HG03432 (cell line): ENCODE data around the gene GPX1.
"Not testable (repeated sequence)": the region's sequence is repeated elsewhere in the genome, so short reads cannot be mapped to it uniquely, and the experiment has no call there.

Experiments used
- ATAC-seq: cut with Tn5 transposase; IDR thresholded peaks from one replicate; pipeline ENCODE4 v1.9.1; 2021; ENCODE audit warnings: mild to moderate bottlenecking, moderate library complexity; ENCODE audit not compliant: unreplicated experiment

GPX1 gene

DNA sequence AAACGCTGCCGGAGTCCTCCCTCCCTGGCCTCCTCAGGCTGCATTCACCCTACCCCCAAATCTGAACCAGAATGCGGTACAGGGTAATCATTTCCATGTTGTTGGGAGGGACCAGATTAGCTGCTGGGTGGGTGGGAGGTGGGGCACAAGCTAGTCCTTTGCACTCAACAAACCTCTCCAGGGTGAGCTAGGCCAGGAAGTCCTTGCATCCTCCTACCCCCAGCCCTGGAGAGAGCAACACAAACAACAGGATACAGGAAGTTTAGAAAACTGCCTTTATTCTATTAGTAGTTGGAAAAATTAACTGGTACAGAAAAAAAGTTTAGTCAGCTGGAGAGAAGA lies 702 bp upstream of the GPX1 start:
- no peak for ATAC-seq

DNA sequence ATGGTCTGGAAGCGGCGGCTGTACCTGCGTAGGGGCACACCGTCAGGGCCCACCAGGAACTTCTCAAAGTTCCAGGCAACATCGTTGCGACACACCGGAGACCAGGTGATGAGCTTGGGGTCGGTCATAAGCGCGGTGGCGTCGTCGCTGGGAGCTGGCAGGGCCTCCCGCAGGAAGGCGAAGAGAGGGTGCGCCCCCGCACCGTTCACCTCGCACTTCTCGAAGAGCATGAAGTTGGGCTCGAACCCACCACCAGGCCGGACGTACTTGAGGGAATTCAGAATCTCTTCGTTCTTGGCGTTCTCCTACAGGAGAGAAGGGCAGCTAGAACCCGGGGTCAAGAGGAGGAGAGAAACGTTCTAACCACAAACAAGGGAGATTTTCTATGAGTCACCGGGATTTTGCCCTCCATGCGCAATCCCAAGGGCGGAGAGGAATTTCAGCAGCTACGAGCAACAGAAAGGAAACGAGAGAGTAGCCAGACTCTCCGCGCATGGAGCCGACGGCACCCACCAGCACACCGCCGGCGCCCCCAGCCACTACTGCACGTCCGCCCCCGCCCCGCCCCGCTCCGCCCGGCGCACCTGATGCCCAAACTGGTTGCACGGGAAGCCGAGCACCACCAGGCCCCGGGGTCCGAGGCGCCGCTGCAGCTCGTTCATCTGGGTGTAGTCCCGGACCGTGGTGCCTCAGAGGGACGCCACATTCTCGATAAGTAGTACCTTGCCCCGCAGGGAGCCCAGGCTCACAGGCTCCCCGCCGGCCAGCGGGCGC lies 523 bp downstream of the GPX1 start:
- ATAC-seq: peak; percentile 20

DNA sequence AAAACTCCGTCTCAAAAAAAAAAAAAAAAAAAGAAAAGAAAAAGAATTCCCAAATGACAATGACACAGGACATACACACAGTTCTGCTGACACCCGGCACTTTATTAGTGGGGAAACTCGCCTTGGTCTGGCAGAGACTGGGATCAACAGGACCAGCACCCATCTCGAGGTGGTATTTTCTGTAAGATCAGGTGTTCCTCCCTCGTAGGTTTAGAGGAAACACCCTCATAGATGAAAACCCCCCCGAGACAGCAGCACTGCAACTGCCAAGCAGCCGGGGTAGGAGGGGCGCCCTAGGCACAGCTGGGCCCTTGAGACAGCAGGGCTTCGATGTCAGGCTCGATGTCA lies 1.1 kb downstream of the GPX1 start:
- ATAC-seq: not testable (repeated sequence)

DNA sequence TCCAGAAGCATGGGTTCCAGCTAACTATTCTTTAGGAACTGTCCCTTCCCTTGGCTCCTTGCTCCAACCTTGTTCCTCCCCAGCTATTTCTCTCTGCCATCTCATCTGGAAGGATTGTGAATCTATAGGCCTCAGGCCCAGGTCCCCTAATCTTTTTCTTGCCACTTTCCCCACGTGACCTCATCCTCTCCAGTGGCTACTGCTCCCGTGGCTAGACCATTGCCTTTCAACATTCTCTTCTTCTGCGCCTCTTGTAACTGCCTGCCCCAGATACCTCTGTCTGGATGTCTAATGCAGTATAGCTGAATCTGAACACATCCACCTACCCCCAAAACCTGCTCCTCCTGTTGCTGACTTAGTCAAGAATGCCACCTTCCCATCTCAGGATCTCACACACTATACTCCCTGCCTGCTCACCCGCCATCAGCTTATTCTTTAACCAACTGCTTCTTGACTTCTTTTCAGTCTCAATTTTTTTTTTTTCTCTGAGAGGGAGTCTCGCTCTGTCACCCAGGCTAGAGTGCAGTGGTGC lies 5.2 kb downstream of the GPX1 start:
- no peak for ATAC-seq

DNA sequence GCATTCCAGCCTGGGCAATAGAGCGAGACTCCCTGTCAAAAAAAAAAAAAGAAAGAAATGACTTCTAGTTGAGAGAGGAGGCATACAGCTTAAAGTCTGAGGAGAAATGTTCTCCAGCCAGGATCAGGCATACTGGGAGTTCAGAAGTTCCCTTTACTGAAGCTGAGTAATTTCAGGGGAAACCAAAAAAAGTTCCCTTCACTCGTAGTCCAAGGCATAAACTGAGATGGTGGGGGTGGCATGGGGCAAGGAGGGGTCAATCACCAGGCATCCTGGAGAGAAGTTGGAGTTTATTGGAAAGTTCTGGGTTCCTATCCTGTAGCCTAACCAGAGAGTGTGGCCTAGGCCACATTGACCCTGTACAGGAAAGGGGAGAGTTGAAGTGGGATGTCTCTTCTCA lies 5.9 kb downstream of the GPX1 start:
- no peak for ATAC-seq

DNA sequence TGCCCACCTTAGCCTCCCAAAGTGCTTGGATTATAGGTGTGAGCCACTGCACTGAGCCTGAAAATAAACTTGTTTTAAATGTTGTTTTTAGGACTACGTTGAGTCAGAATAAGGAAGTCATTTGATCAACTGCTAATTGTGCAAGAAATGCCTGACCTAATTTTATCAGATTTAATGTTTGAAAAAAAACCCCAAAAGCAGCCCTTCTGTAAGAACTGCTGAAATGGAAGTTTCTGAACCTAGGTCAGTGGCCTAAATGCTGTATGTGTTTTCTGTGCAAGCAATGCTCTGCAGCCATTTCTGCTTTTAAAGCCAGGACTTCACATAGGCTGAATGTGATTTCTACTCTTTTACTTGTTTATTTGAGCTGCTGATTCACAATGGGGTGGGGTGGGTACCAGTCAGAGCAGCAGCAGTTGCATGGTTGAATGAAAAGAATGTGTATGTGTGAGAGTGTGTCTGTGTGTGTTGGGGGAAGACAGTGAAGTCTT lies 6.6 kb downstream of the GPX1 start:
- ATAC-seq: no peak

DNA sequence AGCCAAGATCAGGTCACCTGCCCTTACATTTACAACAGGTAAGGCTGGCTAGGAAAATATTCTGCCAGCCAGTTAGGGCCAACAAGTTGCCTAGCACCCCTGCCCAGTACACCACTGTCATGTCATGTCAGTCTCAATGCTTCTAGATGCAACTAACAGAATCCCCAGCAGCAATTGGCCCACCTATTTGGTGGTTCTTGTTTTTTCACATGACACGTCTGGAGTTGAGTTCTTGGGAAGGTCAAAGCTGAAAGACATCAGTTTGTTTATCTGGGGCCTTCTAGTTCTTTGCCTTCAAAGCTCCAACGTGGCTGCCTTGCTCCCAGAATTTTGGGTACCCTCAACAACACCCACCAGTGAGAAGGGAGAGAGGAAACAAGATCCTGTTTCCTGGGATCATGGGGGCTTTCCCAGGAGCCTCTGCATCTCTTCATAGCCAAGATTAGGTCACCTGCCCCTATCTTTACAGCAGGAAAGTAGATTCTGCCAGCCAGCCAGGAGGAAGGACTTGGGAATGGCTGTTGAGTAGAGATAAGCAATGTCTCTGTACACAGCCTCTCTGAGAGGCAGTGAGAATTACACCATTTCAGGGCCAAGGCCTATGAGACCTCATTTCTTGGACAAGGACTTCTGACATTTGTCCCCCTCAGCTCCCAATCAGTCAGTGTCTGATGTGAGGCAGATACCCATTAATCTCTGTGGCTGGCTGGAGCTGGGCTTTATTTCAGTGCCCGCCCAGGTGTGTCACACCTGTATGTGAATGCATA lies 8.6 kb downstream of the GPX1 start:
- no peak for ATAC-seq

DNA sequence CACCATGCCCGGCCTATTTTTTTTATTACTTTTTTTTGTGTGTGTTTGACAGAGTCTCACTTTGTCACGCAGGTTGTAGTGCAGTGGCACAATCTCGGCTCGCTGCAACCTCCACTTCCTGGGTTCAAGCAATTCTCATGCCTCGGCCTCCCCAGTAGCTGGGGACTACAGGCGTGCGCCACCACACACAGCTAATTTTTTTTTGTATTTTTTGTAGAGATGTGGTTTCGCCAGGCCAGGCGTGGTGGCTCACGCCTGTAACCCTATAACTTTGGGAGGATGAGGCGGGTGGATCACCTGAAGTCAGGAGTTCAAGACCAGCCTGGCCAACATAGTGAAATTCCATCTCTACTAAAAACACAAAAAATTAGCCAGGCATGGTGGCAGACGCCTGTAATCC lies 9.8 kb downstream of the GPX1 start:
- not testable (repeated sequence) for ATAC-seq

DNA sequence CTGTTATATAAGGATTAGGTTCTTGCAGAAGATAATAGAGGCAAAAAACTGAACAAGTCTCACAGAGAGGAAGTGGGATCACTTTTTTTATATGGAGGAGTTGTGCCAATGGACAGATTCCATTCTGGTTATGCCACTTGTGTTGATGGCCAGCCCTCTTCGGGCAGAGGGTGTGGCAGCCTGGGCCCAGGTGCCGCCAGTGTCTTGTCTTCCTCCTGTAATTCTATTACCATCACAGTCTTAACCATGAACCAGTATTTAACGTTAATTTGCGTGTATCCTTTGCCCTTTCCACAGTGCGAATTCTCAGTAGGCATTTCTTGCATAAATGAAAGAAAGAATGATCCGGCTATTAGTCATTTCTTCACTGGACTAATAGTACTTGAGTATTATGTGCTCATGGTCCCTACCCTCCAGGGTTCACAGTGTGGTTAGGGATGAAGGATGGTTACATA lies 11.3 kb downstream of the GPX1 start:
- ATAC-seq: no peak

DNA sequence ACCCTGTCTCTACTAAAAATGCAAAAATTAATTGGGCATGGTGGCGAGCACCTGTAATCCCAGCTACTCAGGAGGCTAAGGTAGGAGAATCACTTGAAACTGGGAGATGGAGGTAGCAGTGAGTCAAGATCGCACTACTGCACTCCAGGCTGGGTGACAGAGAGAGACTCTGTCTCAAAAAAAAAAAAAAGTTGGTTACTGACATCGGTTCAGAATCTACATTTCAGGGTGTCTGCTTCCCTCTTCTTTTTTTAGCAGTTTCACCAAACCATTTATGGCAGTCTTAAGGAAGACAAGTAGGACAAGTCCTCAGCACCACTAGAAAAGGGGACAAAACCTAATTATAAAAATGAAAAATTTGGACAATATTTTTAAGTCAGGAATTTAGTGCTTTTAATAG lies 15.0 kb downstream of the GPX1 start:
- no peak for ATAC-seq

DNA sequence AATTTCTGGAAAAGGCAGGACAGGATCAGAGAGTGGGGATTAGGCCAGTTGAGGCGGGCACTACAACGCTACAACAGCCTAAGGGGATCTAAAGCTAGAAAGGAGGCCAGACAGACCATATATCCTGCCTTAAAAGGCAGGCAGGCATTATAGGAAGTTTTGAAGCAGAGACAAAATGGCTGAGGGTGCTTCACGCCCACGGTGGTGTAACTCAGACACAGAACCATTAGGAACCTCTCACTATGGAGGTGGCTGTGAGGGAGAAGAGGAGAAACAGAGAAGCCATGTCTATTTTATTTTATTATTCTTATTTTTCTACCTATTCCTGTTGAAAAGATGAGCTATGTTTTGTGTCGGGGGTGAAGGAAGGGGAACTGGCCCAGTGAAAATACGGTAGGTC lies 16.2 kb downstream of the GPX1 start:
- ATAC-seq: no peak

DNA sequence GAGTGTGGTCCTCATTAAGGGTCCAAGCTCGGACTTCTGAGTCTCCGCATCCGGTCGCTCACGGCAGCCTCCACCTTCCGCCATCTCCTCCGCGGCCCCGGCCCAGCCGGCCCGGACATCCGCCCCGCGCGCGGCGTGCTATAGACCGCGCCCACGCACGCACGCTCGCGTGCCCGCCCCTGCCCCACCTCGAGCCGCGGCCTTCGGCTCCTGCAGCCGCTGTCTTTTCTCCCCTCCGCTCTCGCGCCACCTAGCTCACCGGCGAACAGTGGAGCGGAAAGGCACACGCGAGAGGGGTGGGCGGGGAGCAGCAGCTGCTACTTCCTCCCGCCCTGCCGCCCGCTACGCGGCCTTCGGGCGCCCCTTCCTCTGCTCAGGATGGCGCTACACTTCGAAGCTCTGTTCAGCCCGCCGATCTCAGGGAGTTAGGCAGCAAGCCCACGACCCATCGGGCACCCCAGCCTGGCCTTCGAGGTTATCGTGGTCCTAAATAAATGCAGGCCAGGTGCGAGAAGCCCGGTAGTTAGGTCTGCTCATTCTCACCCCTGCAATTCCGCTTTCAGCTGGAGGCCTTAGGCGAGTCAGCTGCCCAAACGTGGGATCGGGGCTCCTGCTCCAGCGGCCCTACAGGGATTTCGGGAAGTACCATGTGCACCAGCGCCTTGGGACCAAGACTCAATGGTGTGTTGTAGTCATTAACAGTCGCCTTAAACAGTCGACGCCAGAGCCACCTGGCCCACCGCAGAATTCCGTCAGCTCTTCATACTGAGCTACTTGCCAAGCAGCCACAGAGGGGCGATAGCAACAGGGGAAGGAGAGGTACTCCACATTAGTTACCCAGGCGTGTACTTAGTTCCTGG lies 18.0 kb downstream of the GPX1 start, which contains the start of gene USP4:
Gene USP4, minus strand, starts transcription at position 113 of the 860 bp plus-strand sequence. Its CDS starts 29 bp downstream, at position 84.
- ATAC-seq: peak; percentile 83

DNA sequence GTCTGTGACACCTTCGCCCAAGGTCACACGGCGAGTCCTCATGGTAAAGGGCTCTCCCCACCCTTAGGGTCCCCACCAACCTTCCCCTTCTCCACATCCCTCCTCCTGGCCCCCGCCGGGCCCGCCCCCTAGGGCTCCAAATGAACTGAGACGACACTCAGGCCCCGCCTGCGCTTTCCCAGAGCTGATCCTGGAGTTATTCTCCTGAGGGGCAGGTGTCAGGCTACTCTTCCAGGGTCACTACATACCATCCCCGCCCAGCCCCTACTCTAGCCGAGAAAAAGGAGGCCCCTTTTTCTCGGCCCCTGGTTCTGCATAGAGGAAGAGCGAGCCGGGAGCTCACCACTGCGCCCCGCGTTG lies 18.6 kb downstream of the GPX1 start:
- ATAC-seq: no peak

DNA sequence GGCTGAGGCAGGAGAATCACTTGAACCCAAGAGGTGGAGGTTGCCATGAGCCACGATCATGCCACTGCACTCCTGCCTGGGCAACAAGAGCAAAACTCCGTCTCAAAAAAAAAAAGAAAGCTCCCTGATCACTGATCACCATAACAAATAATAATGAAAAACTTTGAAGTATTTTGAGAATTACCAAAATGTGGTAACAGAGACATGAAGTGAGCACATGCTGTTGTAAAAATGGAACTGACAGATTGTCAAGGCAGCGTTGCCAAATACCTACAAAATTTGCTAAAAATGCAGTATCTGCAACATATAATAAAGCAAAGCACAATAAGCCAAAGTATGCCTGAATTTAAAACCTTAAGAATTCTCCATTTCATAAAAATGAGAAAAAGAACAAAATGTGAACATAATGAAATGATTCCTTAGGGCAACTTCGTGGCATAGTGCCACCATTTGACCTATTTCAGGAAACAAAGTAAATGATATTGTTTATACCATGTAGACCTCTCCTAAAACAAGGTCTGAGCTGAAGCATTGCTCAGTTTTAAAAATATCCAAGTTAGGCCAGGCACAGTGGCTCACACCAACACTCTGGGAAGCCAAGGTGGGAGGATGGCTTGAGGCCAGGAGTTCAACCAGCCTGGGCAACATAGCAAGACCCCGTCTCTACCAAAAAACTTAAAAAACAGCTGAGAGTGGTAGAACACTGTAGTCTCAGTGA lies 24.1 kb downstream of the GPX1 start:
- ATAC-seq: no peak

DNA sequence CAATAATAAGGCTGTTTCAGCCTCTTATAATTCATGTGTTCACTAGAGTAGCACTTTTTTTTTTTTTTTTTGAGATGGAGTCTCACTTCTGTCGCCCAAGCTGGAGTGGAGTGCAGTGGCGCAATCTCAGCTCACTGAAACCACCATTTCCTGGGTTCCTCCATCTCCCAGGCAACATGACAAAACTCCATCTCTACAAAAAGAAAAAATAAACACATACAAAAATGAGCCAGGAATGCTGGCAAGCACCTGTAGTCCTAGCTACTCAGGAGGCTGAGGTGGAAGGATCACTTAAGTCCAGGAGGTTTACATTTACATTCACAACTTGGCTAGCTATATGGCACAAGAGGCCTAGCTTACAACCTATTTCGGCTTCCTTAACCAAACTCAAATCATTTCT lies 25.1 kb downstream of the GPX1 start:
- no peak for ATAC-seq

DNA sequence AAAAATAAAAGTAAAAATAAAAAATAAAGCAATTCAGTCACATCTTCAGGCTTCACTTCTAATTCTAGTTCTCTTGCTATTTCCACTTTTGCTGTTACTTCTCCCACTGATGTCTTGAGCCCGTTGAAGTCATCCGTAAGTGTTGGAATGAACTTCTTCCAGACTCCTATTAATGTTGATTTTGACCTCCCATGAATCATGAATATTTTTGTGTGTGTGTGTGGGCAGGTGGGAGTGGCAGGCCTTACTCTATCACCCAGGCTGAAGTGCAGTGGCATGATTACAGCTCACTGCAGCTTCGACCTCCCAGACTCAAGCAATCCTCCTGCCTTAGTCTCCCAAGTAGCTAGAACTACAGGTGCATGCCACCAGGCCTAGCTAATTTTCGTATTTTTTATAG lies 29.0 kb downstream of the GPX1 start:
- no peak for ATAC-seq

DNA sequence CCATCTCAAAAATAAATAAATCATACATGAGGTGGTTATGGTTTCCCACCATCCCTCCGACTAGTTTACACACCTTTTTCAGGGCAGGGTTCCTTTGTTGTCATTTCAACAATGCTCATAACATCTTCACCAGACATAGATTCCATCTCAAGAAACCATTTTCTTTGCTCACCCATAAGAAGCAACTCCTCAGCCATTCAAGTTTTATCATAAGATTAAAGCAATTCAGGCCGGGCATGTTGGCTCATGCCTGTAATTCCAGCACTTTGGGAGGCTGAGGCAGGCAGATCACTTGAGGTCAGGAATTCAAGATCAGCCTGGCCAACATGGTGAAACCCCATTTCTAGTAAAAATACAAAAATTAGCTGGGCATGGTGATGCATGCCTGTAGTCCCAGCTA lies 29.8 kb downstream of the GPX1 start:
- ATAC-seq: not testable (repeated sequence)

DNA sequence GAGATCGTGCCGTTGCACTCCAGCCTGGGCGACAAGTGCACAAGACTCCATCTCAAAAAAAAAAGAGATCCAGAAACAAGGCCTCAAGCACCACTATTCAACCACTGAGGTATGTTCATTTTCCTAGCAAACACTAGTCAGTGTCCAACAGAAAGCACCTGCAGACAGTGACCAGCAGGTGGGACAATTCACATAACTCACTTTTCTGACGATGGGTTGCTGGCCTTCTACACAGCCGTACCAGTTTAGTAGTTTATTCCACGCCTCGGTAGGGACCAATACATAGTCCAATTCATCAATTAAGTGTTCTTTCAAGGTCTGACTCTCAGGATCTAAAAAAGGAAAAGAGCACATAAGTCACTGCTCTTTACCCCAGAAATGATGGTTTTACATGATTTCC lies 30.7 kb downstream of the GPX1 start:
- ATAC-seq: no peak

DNA sequence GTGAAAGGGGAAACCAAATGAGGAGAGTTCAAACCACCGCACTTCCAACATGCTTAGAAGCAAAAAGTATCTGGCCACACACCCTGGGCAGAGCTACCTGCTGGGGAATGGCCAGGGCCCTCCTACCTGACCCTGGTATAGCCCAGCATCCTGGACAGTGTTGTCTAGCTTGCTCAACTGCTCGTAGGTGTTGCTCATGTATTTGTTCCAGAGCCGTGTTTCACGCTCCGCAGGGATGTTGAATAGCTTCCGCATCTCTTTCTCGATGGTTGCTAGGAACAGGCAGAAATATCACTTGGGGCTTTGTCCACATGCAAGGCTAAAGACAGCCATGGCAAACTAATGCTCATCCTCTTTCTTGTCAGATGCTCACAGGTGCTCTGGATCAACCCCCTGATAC lies 33.4 kb downstream of the GPX1 start:
- ATAC-seq: no peak

DNA sequence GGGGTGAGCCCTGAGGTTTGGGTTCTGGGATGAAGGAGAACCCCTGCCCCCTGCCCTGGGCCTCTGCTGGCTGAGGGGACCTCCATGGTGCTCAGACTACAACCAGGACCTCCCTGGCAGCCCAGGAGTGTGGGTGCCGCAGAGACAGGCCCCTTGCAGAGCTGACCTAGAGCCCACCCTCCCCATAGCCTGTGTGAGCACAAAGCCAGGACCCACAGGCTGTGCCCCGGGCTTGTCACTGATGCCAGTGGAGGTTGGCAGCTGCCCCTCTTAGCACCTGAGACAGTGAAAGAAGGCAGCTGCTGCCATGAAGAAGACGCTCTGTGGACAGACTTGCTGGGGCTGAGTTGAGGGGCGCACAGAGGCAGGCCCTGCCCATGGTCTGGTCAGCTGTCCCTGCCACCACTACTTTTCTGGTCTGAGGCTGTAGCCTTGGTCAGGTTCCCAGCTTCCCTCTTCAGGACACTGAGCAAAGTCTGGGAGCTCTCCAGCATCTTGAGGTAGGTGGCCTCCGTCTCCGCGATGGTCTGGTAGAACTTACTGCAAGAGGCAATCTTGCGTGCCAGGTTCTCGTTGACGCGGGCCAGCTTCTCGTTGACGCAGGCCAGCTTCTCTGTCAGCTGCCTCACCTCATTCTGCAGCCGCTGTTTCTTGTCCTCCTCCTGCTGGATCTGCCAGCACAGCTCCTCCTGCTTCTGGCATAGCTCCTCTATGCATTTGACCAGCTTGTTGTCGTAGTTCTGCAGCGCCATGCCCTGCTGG lies 41.3 kb downstream of the GPX1 start:
- no peak for ATAC-seq
